Measurements from ENCODE around the gene ADAMTS12. TPM values are rescaled to one million over a fixed set of nuclear protein-coding genes. Genes with fewer than 3 reads are reported as not detected.

The ADAMTS12 gene
- total RNA-seq, 4 donors from 2014 or later, result 0.49 to 3.1 (median 2.5) TPM

GRCh38 chr5:33474931-33475499 lies 416.8 kb downstream of the ADAMTS12 start:
- H3K27me3 ChIP-seq, result no peaks in the 10 kb centered on the region
- peaks cover 0 to 32% of the 10 kb centered on the region in 2 donors for H3K36me3 ChIP-seq
- no peak overlapping the region for H3K4me3 ChIP-seq
- intact Hi-C loops (cut with DNase I; ENCODE audit: low total_unique reads) (no loop called here), in situ Hi-C loops (cut with MboI; ENCODE audit: low sequenced_read_pairs in 4 of 4) (no loop called here)
- no peaks in the 10 kb centered on the region for H3K4me1 ChIP-seq
- no peak for TF ChIP-seq CTCF (IDR thresholded peaks at IDR 0.05 in 4 of 5, conservative IDR thresholded peaks at IDR 0.05 in 1 of 5)
- no peaks in the 10 kb centered on the region for H3K9me3 ChIP-seq
- ATAC-seq (no peak), DNase-seq (no peak)
- H3K27ac ChIP-seq, result no peak overlapping the region

DNA sequence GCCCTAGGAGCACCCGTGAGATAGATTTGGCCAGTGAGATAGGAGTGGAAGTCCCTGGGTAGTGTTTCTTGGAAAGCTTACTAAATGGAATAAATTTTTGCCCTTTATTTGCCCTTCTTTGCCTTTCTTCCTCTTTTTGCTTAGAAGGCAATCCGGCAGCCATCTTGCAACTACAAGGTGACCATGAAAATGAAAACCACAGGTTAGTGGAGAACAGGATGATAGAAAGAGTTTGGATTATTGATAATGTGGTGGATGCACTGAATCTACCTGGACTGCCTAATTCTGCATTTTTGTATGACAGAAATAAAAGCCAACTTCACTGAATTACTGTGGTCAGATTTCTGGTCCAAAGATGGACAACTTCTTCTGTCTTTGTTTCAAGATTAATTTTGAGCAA lies 417.8 kb downstream of the ADAMTS12 start:
- Histone ChIP-seq H3K4me1 (no peaks in the 10 kb centered on the region), H3K4me3 (no peak overlapping the region), H3K36me3 (peaks cover 0 to 41% of the 10 kb centered on the region in 2 donors), H3K27me3 (no peaks in the 10 kb centered on the region), H3K27ac (no peak overlapping the region), H3K9me3 (no peaks in the 10 kb centered on the region)
- no peak for DNase-seq
- in situ Hi-C loops (cut with MboI; ENCODE audit: low sequenced_read_pairs in 4 of 4), result no loop called here
- TF ChIP-seq POLR2A (IDR thresholded peaks at IDR 0.05) (no peak), CTCF (IDR thresholded peaks at IDR 0.05 in 4 of 5, conservative IDR thresholded peaks at IDR 0.05 in 1 of 5) (no peak)
- intact Hi-C loops (cut with DNase I; ENCODE audit: low total_unique reads), result no loop called here
- no peak for ATAC-seq

Other genes with a start within 250 kb of the ADAMTS12 start
- not detected for gene RXFP3, start 44.4 kb upstream of the ADAMTS12 start, total RNA-seq
- gene SLC45A2, start 92.7 kb upstream of the ADAMTS12 start, total RNA-seq, result not detected
- gene AMACR, start 116.1 kb upstream of the ADAMTS12 start, total RNA-seq, result 10 to 100 TPM in 1 of 4 donors, 1 to 10 TPM in 3; 2.5 to 15.3 (median 3.1) TPM
- gene C1QTNF3, start 151.2 kb upstream of the ADAMTS12 start, total RNA-seq, result under 1 TPM in 2 of 4 donors, not detected in 2; 0.33 to 1.00 TPM